HL-60/S4 (cell line): ENCODE measurements around the gene TWF2.

Source experiments
- in situ Hi-C: fragments of 300-500 bp; cut with MboI; formaldehyde crosslinking; loops from 2 replicates; pipeline ENCODE4 v1.14.3; 2022; ENCODE audit warnings: low sequenced_read_pairs

The TWF2 gene

DNA sequence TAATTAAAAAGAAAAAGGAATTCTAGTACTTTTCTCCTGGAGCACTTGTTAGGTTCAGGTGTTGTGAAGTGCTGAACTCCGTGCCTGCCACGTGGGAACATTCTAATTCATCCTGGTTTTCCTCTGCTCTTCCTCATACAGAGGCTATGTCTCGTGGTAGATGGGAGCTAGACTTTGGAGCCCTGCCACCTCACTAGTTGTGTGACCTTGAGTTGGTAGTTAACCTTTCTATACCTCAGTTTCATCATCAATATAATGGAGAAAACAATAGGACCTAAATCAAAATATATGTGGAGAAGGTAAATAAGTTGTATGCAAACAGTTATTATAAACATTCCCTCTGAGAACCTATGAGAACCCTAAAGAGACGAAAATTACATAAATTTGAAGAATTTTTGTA, 30.4 kb downstream of the TWF2 start:
- in situ Hi-C loops = no loop called here

DNA sequence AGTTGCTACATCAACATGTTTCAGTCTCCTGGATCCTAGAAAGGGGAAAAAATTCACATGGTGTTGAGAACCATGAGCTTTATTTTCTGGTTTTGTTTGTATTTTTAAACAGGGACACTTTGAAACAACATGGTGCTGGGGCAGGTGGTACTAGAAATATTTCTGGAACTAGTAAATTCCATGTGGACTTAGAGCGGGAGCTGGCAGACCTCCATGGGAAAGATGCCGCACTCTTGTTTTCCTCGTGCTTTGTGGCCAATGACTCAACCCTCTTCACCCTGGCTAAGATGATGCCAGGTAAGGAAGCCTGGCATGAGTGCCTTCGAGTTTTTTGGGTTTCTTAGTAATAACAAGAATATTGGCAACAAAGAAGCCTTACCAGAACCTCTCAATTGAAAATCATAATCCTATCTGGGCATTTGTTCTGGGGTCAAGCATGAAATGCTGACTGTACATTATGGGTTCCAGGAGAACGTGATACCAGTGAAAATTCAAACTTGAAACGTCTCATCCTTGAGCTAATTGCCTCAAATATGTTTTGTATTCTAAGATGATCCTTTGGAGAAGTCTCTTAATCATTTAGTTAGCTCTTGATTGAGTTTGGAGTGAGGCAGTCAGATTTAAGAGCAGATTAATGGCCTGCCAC, 33.1 kb downstream of the TWF2 start:
- in situ Hi-C loops = no loop called here

DNA sequence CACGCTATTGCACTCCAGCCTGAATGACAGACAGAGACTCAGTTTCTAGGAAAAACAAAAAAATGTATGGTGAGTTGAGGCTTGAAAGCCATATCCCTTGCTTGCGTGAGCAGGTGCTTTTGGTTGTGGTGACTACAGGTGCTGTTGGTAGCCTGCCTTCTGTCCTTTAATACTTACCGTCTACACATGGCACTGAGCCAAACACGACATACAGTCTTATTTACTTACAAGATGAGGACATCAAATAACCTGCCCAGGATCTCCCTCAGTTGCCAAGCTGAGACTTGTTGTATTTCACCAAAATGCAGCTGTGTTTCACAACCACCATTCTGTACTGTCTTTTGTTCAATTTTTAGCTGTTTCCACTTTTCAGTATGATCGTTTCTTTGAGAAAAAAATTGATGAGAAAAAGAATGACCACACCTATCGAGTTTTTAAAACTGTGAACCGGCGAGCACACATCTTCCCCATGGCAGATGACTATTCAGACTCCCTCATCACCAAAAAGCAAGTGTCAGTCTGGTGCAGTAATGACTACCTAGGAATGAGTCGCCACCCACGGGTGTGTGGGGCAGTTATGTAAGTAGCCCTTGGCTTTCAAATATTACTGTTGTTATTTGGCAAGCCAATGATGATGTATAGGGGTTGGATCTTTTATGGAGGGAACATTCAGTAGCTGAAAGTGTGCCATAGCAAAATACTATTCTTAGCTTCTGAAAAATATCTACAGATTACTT, 34.5 kb downstream of the TWF2 start:
- in situ Hi-C loops = no loop called here

DNA sequence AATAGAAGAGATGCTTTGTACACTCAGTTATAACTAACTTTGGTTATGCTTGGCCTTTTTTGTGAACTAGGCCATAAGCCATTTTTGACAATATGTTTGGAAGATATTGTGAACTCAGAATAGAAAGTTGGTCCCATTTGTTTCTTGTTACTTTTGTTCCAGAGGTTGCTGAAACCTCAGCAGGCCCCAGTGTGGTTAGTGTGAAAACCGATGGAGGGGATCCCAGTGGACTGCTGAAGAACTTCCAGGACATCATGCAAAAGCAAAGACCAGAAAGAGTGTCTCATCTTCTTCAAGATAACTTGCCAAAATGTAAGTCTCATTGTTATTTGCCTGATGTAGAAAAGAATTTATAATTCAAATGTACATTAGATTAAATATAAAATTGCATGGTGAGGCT, 35.3 kb downstream of the TWF2 start:
- in situ Hi-C loops = no loop called here

DNA sequence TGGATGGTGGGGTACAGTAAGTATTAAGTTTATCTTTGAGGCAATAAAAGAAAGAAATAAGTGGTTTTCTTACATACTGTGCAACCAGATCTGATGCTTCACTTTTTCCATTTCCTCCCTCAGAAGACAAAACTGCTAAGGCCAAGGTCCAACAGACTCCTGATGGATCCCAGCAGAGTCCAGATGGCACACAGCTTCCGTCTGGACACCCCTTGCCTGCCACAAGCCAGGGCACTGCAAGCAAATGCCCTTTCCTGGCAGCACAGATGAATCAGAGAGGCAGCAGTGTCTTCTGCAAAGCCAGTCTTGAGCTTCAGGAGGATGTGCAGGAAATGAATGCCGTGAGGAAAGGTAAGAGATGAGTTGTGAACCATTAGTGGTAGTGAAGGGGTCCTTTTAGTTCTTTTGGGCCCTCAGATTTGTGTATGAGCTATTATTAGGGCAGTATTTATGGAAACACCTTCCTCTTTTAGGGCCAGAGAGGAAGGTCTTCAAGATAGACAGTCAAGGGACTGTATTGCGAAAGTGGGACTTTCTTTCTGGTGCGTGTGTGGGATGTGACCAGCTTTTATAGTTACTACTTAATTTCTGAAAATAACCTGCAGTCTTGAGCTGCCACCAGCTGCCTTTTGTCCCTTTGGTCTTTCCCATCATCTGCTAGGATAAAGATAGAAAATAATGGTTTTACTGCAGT, 36.4 kb downstream of the TWF2 start:
- in situ Hi-C loops = no loop called here

DNA sequence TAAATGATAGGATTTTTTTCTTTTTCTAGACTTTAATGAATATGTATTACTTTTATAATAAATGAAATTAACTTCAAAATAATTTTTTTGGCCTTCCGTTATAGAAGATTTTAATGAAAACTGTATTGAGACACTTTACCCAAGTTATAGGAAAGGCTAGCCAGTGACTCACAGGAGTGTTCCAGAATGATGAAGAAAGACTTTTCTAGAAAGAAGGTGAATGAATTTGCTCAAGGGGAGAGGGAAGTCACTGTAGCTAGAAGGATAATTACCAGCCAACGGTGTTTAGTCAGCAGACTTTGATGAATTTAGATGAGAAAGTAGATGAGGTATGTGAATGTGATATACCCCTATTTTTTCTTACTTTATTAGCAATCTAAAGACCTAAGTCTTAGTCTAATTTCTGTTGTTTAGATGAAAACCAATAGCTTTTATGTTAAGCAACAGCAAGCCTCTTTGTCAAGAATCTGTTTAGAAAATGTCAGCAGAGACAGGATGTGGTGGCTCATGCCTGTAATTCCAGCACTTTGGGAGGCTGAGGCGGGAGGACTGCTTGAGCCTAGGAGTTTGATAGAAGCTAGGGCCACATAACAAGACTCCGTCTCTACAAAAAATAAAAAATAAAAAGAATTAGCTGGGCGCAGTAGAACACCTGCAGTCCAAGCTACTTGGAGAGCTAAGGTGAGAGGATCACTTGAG, 37.8 kb downstream of the TWF2 start:
- in situ Hi-C loops = no loop called here

DNA sequence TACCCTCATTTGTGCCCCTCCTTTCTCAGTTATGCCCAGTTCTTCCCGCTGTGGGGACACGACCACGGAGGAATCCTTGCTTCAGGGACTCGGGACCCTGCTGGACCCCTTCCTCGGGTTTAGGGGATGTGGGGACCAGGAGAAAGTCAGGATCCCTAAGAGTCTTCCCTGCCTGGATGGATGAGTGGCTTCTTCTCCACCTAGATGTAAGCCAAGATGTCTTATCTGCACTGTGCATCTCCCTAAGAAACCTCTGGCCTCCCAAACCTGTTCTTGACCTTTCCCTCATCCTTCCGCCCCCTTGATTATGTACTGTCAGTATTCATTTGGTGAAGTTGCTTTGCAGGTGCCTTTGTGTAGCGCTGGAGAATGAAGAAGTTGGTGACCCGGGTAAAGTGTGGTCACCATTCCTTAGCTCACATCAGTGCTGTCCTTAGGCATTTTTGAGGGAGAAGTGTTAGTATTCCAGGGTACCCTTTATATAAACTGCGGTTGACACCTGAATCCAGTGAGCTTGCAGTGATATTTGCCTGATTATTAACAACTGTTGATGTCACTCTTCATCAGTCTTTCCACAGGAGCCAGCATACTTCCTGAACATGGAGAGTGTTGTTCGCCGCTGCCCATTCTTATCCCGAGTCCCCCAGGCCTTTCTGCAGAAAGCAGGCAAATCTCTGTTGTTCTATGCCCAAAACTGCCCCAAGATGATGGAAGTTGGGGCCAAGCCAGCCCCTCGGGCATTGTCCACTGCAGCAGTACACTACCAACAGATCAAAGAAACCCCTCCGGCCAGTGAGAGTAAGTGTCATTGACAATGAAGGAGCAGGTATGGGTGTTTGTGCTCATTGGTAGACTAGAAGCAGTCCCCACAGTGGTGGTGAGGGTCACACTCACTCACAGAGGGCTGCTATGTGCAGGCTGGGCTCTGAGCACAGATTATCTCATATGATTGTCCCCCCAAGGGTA, 40.0 kb downstream of the TWF2 start:
- in situ Hi-C loops = no loop called here

DNA sequence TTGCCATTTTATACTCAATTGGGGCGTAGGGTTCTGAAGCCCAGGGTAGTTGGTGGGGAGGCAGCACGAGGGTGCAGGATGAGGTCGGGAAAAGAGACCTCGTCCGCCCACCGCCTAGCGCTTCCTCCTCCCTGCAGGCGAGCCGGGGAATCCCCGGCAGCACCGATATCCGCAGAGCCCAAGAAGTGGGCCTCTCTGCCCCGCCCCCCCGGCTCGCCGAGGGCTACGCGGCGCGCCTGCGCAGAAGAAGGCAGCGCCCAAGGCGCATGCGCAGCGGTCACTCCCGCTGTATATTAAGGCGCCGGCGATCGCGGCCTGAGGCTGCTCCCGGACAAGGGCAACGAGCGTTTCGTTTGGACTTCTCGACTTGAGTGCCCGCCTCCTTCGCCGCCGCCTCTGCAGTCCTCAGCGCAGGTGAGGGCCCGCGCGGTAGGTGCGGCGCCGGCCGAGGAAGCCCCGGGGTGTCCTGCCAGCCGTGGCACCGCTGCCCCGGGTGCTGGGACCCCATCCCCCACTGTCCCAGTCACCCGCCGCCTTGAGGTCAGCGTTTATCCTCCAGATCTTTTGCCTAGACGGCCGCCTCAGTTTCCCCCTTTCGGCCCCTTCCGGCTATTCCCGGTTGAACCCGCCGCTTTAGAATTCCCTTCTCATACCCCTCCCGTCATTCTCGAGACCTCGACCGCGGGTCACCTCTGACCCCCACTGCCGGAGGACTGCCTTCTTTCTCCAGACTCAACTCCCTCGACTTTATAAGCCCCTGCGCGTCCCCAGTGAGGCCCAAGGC, 40.9 kb downstream of the TWF2 start, which contains the start of gene ALAS1:
TSS of gene ALAS1 (plus strand) at position 319 of the 784 bp plus-strand sequence. CDS start 1,082 bp downstream, outside the sequence.
- in situ Hi-C loops = no loop called here

DNA sequence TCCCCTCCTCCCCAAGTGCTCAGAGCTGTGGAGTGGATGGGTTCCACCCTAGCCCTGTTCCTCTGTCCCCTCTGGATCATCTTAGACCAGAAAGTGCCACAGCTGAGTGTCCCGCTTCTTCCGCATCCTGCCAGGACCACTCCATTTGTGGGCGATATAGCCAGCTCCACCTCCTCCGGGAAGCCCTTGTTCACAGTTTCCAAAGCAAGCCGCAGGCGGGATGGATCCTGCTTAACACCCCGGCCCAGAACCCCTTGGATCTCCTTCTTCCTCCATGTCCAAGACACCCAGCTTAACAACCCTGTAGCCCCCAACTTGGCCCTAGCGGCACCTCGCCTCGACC, 41.5 kb downstream of the TWF2 start:
- in situ Hi-C loops = no loop called here

DNA sequence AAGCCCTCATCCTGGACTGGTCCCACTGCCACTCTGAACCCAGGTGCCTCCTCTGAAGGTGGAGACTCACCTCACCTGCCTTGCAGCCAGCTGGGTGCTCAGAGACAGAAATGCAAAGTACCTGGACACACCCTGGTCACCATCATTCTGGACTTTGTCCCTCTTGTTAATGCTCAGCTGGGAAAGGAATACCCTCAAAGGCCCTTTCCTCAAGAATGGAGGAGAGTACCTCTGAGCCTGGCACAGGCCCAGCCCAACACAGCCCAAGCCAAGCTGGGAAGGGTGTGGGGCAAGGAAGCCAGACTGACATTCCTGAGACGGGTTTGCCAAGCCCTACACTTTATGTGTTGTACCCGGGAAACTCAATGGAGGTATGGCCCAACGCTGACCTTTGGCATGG, 42.0 kb downstream of the TWF2 start:
- in situ Hi-C loops = no loop called here

DNA sequence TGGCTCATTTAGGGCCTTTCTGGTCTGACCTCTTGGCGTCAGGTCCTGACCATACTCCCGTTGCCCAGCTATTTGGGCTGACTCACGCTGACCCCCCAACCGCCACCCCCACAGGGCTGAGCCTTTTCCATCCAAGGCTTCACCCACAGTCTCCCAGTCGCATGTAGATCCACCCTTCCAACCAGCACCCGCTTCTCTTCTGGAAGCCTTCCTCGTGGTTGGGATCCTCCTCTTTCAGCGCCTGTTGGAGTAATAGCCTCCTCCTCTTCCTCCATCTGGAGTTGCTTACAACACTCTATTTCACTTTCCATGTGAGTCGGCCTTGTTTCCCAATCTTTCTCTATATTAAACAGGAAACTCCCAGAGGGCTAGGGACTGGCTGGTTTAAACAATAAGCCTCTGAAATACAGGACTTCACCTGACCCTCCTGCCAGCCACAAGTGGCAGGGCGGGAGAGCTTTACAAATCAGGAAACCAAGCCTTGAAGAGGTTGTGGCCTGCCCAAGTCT, 43.1 kb downstream of the TWF2 start:
- in situ Hi-C loops = no loop called here

DNA sequence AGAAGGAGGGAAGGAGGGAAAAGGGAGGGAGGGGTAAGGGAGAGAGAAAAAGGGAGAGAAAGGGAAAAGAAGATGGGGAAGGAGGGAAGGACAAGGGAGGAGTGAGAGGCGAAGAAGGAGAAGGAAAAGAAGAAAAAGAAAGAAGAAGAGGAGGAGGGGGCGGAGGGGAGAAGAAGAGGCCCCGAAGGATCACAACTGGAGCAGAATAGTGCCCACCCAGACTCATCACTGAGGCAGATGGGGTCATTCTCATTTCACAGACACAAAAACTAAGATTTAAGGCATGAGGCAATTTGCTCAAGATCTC, 43.7 kb downstream of the TWF2 start:
- in situ Hi-C loops = no loop called here

DNA sequence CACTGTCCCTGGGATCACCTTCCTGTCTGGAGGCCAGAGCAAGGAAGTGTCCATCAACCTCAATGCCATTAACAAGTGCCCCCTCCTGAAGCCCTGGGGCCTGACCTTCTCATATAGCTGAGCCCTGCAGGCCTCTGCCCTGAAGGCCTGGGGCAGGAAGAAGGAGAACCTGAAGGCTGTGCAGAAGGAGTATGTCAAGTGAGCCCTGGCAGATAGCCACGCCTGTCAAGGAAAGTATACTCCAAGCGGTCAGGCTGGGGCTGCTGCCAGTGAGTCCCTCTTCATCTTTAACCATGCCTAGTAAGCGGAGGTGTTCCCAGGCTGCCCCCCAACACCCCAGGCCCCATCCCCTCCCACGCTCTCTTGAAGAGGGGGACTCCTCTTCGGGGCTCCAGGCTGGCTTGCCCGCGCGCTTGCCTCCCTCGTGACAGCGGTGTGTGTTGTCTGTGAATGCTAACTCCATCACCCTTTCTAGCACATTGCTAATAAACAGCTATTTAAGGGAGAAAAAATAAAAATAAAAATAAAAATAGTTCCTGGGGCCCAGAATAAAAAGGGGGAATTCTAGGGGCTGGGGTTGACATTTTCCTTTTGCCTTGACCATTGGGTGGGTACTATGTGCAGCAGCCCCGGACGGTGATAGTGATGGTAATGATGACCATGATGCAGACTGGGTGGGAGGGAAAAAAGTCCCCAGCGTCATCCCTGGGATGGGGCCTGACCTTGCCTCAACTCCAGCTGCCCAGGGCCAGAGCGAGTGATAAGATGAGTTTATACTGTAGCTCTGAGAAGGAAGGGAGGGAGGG, 44.3 kb downstream of the TWF2 start:
- in situ Hi-C loops = no loop called here

DNA sequence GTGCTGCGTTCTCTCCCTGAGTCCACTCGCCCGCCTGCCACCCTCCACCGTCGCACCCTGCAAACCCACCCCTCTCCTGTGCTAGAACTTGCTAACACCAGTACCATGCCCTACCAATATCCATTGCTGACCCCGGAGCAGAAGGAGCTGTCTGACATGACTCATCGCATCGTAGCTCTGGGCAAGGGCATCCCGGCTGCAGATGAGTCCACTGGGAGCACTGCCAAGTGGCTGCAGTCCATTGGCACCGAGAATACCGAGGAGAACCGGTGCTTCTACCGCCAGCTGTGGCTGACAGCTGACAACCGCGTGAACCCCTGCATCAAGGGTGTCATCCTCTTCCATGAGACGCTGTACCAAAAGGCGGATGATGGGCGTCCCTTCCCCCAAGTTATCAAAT, 45.9 kb downstream of the TWF2 start:
- in situ Hi-C loops = no loop called here

DNA sequence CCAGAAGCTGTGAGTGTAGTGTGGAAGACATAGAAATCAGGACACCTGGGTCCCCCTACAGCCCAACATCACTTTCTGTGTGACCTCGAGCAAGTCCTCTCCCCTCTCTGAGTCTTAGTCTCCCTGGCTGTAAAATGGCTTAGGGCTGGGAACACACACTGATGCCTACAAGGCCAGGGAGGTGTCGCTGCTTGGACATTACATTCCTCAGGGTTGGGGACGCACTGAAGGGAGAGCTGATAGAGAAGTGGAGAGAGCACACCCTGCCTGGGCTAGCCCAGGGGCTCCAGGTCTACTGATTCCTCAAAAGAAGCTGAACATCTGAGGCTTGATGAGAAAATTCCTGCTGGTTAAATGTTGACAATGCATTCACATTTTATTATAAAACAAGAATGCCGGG, 47.3 kb downstream of the TWF2 start:
- in situ Hi-C loops = no loop called here

DNA sequence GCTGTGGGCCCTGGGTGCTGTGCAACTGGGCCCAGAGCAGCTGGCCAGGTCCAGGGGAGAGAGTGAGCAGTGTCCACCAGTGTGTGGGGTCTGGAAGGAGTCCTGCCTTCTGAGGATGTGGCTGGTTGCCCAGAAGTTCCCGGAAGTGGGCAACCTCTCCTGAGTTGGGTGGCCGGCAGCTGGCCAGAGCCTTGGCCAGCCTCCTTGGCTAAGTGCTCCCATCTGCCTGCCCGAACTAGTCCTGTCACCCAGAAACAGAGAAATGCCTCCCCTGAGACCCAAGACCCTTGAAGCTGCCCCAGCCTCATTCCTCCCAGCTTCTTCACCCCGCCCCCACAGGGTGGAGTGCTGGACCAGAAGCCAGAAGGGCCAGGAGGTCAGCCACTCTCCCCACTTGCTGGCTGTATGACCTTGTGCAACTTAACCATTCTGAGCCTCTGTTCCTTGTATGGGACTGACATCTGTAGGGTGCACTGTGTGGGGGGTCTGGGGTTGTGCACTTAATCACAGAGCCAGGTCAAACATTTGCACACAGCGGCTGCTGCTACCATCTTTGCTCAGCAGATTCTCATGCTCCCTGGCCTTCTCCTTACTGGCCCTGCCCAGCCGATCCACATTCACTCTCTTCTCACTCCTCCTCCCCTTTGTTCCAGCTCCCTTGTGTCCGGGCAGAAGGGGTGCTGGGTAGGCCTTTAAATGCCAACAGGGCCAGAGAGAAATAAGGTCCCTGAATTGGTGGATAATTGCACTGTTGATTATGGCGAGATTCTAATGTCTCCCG, 48.5 kb downstream of the TWF2 start:
- in situ Hi-C loops = no loop called here

DNA sequence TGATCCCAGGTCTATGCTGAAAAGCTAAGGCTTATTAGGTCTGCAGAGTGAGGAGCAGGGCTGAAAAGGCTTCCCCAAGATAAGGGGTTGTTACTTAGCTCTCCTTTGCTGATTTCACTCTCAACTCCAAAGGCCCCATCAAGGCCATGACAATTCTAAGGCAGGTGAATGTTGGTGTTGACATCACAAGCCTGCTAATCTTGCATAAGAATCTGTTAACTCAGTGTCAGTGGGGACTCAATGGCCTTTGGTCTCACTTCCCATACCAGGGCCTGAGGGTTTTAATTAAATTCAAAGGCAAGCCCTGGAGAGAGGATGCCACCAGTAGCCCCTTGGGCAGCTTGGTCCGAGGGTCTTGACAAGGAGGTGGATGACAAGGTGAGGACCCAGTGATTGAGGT, 50.4 kb downstream of the TWF2 start:
- in situ Hi-C loops = no loop called here

DNA sequence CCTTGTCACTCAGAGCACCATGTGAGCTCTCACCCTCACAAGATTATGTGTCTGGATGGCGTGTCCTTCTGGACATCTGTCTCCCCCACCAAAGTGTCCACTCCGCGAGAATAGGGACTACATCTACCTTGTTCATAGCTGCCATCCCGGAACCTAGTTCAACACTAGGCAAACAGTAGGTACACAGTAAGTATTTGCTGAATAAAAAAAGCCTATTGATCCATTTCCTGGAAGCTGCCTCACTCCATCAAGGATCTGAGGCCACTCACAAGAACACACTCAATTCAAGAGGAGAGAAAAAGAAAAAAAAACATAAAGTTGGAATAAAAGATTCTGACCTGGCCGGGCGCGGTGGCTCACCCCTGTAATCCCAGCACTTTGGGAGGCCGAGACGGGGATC, 52.2 kb downstream of the TWF2 start:
- in situ Hi-C loops = no loop called here
